Measurements from ENCODE around the gene LARP4. TPM values are rescaled to one million over a fixed set of nuclear protein-coding genes. Genes with fewer than 3 reads are reported as not detected.

LARP4 gene
- total RNA-seq: 10 to 100 TPM; 59.2 to 63.6 TPM

GRCh38 chr12:50400638-50401499 is at the start of gene LARP4:
TSS of gene LARP4 (plus strand) at chr12:50400885. CDS start at chr12:50401011, 126 bp downstream.

GRCh38 chr12:50504798-50505674 is 104.4 kb downstream of the LARP4 start, which contains the start of gene DIP2B:
TSS of gene DIP2B (plus strand) at chr12:50504985. CDS start at chr12:50505141, 156 bp downstream.

Other genes with a start within 250 kb of the LARP4 start
- 10 to 100 TPM; 32.0 to 39.0 TPM for gene CERS5, start 233.5 kb upstream of the LARP4 start, total RNA-seq
- gene LIMA1, start 117.4 kb upstream of the LARP4 start, total RNA-seq: 100 to 1,000 TPM; 173 to 193 TPM
- gene FAM186A, start 4.3 kb upstream of the LARP4 start, total RNA-seq: under 1 TPM in 1 of 2 donors, not detected in 1; under 0.01 TPM
- gene DIP2B, start 104.1 kb downstream of the LARP4 start, total RNA-seq: 10 to 100 TPM; 33.3 to 67.4 TPM

Measured in melanocyte of skin (primary cell).